Forelimb muscle (tissue), 1 donor: ENCODE measurements around the gene CEMIP2. TPM values are rescaled to one million over a fixed set of nuclear protein-coding genes. Genes with fewer than 3 reads are reported as not detected.
"Not testable (repeated sequence)": the region's sequence is repeated elsewhere in the genome, so short reads cannot be mapped to it uniquely, and the experiment has no call there.

Experiments
- DNase-seq: peaks from one replicate; pipeline ENCODE4 v3.0.0-alpha.2; 2013; ENCODE audit warnings: low read depth
- polyA plus RNA-seq: library from polyadenylated mRNA; unstranded; fragments of 120-200 nt; gene quantifications from one replicate; pipeline ENCODE4 v1.2.1, GENCODE V29; 2013; ENCODE audit not compliant: insufficient read length

Gene CEMIP2, protein sequence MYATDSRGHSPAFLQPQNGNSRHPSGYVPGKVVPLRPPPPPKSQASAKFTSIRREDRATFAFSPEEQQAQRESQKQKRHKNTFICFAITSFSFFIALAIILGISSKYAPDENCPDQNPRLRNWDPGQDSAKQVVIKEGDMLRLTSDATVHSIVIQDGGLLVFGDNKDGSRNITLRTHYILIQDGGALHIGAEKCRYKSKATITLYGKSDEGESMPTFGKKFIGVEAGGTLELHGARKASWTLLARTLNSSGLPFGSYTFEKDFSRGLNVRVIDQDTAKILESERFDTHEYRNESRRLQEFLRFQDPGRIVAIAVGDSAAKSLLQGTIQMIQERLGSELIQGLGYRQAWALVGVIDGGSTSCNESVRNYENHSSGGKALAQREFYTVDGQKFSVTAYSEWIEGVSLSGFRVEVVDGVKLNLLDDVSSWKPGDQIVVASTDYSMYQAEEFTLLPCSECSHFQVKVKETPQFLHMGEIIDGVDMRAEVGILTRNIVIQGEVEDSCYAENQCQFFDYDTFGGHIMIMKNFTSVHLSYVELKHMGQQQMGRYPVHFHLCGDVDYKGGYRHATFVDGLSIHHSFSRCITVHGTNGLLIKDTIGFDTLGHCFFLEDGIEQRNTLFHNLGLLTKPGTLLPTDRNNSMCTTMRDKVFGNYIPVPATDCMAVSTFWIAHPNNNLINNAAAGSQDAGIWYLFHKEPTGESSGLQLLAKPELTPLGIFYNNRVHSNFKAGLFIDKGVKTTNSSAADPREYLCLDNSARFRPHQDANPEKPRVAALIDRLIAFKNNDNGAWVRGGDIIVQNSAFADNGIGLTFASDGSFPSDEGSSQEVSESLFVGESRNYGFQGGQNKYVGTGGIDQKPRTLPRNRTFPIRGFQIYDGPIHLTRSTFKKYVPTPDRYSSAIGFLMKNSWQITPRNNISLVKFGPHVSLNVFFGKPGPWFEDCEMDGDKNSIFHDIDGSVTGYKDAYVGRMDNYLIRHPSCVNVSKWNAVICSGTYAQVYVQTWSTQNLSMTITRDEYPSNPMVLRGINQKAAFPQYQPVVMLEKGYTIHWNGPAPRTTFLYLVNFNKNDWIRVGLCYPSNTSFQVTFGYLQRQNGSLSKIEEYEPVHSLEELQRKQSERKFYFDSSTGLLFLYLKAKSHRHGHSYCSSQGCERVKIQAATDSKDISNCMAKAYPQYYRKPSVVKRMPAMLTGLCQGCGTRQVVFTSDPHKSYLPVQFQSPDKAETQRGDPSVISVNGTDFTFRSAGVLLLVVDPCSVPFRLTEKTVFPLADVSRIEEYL (N-terminal part only)
- polyA plus RNA-seq, result 22.1 TPM

DNA sequence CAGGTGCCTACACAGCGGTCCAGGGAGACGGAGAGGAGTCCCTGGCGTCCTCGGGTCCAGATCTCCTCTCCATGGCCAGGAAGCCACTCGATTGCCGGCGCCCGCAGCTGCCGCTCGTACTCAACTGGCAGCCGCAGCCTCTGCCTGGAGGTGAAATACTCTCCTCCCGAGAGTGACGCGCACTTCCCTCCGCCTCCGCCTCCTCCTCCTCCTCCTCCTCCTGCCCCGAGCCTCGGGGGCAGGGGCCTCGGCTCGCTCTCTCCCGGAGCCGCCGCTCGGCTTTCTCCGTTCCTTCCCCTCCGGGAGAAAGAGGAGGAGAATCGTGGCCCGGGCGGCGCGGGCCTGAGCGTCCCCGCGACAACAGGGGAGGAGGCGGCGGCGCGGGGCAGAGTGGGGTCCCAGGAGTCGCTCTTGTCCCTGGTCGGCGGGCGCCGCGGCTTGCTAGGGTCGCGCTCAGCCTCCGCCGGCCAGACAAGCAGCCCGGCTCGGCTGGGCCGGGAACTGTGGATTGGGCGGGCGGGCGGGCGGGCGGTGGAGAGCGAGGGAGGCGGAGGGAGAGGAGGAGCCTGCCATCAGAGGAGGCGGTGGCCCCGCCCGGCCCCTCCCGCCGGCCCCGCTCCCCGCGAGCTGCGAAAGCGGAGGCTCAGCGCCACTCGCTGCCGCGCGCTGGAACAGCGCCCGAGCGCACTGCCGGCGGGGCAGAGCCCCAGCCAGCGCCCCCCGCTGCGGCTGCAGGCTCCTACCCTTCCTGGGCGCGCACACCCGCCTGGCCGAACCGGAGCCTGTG, at the start of gene CEMIP2:
TSS of gene CEMIP2 (minus strand) at position 126 of the 787 bp plus-strand sequence. CDS start 18,140 bp downstream, outside the sequence.
- peak; percentile 74 for DNase-seq

DNA sequence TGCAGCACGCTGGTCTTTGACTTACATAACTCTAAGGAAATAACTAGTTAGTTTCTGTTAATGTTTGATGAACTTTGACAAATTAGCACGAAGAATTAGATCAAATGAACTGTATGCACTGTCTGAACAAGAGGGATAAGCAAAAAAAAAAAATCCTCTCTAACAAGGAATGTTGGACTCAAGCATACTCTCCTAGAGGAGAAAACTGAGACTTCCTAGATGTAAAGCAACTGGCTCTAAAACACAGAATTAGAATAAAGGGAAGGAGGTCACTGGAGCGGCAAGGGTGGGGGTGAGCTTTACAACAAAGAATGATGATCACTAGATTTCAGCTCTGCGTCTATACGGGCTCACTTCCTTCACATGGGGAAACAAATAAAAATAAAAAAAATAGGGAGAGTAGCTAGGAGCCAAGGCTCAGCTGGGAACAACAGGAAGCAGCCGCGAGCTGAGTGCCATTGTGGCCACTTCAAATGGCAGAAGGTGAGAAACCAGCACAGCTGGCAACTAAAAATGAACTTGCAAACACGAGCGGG, 48.7 kb upstream of the CEMIP2 start:
- no peak for DNase-seq

DNA sequence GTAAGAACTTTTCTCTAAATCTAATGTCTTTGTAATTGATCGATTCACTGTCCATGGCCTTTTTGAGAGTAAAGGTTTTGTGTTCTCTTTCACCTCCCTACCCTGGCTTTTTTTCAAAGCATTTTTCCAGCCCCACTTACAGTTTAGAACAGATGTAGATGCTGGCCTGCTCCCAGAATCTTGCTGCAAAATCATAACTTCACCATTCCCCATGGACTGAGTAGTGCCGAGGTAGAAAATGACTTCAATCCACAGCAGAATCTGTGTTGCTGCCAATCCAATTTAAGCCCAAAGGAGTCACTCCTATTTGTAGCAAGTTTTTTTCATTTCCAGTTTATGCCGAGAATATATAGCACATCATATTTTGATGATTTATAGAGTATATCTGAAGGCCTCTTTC, 46.5 kb upstream of the CEMIP2 start:
- DNase-seq, result peak; percentile 89

DNA sequence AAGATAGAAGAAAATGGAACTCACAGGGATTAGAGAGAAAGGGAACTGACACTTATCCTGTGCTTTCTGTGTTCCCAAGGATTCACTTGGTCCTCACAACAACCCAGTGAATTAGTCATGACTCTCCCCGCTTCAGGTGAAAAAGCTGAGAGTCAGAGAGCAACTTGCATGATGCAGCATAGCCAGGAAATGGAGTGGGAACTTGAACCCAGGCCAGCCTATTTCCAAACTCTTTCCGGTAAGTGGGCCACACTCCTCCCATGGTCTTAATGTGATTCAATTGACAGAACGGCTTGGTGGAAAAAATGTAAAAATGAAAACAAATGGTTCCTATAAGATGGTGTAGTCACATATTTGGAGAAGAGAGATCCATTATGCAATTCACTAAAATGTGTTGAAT, 45.9 kb upstream of the CEMIP2 start:
- DNase-seq, result no peak

DNA sequence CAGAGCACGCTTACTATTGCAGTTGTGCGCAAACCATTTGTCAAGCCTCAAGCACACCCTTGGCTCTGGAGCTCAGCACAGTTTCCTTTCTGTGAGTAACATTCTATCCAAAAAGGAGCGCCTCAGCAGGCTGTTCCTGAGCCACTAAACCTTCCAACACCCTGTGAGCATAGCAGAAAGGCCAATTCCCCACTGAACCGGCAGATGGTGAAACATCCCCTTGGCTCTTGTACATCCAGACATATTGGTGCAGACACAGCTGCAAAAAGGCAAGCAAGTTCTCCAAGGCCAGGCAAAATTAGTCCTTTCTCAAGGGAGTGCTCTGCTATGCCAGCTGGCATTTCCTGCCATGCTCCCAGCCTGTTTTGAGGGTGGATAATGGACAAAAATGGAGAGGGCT, 44.1 kb upstream of the CEMIP2 start:
- DNase-seq, result no peak

DNA sequence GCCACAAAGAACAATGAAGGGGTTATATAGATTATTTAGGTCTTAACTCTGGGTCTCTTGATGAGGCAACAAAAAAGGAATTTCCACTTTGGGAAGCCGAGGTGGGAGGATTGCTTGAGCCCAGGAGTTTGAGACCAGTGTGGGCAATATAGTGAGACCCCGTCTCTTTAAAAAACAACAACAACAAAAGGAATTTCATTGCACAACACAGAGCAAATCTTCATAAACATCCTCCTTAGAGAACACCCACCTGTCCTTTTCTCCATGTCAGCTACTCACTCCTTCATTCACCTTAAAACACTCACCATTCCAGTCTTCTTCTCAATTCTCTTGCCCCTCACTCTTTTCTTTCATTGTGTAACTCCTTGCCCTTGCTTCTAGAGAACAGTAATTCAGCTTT, 39.8 kb upstream of the CEMIP2 start:
- no peak for DNase-seq

DNA sequence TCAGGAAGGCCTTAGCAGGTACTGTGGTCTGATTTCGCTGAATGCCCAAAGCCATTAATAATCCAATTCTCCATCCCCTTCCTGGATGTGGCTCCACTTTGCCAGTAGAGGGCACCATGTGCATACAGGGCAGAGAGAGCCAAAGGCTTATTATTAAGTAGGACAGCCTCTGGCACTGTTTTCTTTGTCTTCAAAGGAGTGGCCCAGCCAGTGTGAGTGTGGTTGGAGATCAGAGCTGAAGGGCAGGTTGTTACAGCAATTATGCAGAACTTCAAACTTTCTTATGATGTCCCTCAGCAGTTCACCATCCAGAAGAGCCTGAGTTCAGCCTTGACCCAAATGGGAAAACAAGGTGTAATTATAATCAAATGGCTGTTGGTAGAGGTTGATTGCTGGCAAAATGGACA, 38.6 kb upstream of the CEMIP2 start:
- DNase-seq, result no peak

DNA sequence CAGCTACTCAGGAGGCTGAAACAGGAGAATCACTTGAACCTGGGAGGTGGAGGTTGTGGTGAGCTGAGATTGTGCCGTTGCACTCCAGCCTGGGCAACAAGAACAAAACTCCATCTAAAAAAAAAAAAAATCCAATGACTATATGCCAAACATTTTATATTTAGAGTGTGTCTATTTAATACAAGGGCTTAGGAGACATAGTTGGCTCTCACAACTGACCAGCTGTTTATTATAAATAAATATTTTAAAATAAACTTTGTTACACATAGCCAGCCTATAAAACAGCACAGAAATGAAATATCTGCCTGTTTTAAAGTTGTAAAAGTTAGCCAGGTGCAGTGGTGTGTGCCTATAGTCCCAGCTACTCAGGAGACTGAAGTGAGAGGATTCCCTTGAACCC, 36.8 kb upstream of the CEMIP2 start:
- DNase-seq, result not testable (repeated sequence)

DNA sequence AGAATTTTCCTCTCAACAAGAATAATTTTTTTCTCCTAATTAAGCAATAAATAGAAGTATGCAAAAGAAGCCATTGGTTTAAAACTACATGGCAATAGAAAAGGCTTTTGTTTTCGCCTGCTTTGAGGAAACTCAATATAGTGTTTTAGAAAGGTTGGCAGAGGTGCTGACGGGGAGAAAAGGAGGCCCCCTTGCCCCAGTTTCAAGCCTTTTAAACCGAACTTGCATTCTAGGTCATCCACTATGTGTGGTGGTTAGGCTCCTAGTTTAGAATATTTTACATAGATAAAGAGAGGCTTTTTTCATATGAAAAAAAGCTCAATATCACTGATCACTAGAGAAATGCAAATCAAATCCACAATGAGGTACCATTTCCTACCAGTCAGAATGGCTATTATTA, 33.5 kb upstream of the CEMIP2 start:
- DNase-seq, result no peak

DNA sequence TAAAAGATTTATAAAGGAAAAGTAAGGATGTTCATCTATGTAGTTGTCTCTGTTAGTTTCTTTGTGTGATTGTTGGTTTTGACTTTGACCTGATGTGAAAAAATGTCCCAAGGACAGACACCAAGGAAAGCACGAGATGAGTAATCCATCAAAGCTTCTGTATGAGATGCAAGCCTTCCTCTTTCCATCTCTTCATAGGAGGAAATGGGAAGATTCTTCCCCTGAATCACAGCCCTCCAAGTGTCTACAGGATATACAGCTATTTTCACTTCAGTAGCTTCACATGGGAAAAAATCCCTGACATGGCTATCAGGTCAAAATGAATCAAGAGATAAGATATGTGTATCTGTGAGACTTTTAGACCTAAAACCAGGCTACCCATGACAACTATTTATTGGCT, 29.0 kb upstream of the CEMIP2 start:
- DNase-seq, result no peak

DNA sequence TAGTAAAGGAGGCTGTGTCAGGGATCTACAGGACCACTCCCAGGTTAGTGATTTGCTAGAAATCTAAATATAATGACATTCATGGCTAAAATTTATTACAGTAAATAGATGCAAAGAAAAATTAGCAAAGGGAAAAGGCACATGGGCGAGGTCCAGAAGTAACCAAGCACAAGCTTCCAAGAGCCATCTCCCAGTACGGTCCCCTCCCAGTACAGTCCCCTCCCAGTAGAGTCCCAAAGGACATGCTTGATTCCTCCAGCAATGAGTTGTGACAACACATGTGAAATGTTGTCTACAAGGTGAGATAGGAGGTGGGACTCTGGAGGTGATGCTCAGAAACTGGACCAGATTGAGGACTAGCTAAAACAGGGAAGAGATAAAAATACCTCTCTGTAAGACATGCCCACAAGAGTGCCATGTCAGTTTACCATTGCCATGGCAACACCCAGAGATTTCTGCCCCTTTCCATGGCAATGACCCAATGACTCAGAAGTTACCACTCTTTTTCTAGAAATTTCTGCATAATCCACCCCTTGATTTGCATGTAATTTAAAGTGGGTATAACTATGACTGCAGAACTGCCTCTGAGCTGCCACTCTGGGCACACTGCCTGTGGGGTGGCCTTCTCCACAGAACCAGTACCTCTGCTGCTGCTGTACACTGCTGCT, 27.9 kb upstream of the CEMIP2 start:
- DNase-seq, result no peak

DNA sequence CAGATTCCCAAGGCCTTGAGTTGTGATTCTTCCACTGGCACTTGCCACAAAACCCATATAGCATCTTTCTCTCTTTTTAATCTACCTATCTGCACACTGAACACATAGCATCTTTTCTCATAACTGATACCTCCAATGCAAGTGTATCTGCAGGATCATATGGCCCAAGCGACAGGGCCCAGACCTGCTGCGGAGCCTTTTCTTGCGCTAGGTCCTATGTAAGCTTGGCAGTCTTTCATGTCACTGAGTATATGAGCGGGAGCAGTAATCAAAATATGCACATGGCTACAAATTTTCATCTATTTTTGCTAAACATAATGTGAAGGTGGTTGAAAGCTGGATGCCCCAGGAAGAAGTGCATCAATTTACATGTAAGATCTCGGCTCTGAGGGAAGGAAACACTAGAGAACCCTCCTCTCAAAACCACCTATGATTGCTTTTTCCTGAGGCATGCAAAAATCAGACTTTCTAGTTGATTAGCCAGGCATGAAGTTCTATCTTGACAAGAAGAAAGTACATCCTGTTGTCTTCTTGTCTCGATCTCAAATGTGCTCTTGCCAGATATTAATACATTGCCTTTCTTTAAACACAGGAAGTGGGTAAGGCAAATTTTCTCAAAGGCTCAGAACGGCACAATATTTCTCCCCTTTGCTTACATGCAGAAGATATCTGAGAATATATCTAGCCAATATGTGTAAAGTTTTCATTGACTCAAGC, 26.9 kb upstream of the CEMIP2 start:
- DNase-seq, result no peak

DNA sequence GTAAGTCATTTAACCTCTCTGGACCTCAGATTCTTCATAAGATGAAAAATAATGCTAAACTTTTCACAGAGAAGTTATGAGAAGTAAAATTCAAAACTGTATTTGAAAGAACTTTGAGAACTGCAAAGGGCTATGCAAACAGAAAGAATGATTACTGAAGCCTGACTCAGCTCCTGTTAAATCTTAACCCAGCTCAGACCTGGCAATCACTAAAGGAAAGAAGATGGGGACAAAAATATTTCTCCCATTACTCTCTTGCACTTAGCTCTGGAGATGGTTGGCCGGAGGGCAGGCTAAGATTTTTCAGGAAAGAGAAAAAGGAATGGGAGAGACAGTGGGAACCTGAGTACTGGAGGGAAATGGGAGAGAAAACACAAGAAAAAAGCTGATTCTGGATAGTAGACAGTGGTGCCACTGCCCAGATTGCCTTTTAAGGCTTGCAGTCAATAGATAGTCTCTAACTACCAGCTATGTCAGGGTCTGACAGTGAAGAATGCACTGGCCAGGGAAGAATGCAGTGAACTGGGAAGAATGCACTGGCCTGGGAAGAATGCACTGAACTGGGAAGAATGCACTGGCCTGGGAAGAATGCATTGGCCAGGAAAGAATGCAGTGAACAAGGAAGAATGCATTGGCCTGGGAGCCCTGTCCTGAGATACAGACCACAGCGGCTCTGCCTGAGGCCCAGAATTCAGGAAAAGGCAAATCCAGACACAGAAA, 25.2 kb upstream of the CEMIP2 start:
- no peak for DNase-seq

DNA sequence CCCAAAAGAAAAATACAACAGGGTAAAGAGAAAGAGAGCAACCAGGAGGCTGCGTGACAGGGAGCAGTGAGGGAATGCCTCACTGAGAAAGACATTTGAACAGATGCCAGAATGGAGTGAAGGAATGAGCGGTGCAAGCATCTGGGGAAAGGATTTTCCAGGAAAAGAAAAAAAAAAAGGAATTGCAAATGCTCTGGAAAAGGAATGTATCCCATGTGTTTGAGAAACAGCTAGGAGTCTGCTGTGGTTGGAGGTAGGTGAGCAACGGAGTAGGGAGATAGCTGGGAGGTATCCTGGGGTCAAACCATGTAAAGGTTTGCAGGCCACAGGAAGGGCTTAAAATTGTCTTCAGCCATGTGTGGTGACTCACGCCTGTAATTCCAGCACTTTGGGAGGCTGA, 23.6 kb upstream of the CEMIP2 start:
- no peak for DNase-seq

DNA sequence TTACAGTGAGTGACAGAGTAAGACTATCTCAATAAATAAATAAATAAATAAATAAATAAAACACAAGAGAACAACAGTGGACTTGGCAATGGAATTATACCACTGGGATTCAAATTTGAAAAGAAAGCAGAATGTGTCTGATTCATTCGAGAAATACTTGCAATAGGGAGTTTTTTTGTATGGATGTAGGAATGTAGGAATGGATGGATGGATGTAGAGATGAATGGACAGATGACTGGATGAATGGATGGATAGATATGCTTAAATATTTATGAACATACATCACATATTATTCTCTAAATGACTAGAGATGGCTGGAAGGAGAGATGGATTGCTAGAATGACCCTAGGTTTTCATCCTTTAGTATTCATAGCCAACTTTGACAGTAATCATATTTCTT, 22.0 kb upstream of the CEMIP2 start:
- DNase-seq, result no peak

DNA sequence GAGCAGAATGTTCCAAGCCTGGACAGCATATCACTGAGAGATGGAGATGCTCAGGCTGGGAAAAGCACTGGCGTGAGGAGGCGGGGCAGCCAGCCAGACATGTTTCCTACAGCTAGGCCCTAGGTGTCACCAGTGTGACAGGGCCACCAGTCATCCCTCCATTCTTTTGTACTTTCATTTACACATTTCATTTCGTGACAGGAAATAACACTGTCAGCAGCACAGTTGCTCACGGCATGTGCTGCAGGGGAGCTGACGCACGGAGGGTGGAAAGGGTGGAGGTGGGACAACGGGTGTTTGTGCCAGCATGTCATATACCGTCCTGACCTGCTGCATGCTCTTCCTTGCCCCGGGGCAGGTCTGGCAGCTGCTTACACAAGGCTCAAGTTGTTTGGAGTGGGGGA, 14.8 kb upstream of the CEMIP2 start:
- no peak for DNase-seq

DNA sequence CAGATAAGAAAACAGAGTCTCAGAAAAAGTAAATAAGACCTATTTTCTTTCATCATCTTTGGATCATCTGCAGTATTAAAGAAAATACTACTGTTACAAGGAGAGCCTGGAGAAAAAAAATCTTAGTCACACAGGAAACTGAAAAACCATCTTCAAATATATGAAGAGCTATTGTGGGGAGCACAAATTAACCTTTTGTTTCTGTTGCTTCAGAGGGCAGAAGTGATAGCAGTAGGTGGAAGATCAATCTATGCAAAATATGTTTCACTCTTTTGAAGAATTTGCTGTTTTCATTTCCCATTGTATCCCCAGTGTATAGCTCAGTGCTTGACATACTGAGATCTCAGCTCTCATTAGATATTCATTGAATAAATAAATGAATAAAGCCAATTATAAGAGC, 13.1 kb upstream of the CEMIP2 start:
- DNase-seq, result no peak

DNA sequence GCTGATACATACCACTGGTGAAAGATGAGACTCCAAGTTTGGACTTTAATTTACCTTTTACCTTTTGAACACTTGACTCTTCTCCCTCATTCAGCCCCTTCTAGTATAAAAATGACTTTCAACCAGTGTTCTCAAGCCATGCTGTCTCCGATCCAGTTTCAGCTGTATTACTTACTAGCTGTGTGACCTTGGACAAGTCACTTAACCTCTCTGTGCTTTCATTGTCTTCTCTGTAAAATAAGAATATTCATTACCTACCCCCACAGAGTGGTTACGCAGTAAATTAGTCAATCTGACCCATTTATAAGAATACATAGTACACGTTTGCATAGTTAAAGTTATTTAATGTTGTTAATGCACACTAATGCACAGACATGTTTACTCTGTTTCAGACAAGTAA, 12.6 kb upstream of the CEMIP2 start:
- DNase-seq, result no peak

DNA sequence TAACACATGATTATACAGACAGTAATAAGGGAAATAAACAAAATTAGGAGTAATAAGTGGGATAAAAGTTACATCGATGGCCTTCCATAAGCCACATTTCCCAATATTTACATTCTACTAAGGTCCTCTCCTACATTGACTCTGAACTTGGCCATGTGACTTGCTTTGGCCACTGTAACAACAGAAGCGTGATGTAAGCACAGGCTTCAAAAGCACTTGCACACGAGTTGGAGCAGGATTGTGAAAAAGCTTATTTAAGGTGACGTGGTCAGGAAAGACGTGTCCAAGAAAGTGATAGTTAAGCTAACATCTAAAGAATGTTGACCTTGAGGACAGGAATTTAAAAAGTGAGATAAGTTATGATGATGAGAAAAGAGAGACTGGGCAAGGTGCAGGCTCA, 9.8 kb upstream of the CEMIP2 start:
- no peak for DNase-seq
